WTC11 (cell line): ENCODE data around the gene DGKZ.

Experiments
- ARID4B ChIP-seq: sonication (generic); formaldehyde crosslinking; IDR thresholded peaks from 2 replicates; pipeline ENCODE4 v1.8.0; 2023; ENCODE audit warnings: missing genetic modification reagents, mild to moderate bottlenecking, borderline replicate concordance
- CTCF ChIP-seq: fragments of 200-600 bp; IDR thresholded peaks from 2 replicates; pipeline ENCODE4 v1.8.0; 2022; ENCODE audit warnings: antibody characterized with exemption
- ZNF317 ChIP-seq: sonication (generic); formaldehyde crosslinking; IDR thresholded peaks from 2 replicates; pipeline ENCODE4 v1.8.1; 2023; ENCODE audit warnings: low read depth, mild to moderate bottlenecking, moderate library complexity, missing genetic modification reagents, borderline replicate concordance

GRCh38 chr11:46345881-46346484 lies 1.3 kb upstream of the DGKZ start:
- TF ChIP-seq CTCF (no peak), ARID4B (no peak), ZNF317 (CRISPR knock-in tag) (no peak)
